ENCODE results near the gene ABI2. TPM values are rescaled to one million over a fixed set of nuclear protein-coding genes. Genes with fewer than 3 reads are reported as not detected.
A peak's percentile ranks its signal among the peaks of the same experiment; 100 is the strongest.

The ABI2 gene
- total RNA-seq, 1 experiment from 2014 or later: 141 TPM

DNA sequence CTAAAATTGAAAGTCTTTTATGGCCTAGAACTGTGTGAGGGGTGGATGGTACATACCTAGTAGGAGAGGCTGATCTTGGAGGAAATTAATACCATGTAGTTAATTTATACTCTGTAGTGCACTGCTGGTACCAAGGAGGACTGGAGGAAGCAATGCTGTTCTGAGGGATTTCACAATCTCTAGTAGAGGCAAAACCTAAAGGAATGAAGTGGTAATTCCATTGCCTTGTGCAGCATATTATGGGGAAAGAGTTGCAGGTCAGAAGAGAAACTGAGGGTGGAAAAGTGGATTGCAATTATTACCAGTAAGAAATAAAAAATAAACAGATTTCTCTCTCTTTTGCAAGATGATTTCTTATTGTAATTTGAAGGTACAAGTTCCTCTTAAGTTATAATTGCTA is 2.2 kb downstream of the ABI2 start:
- Histone ChIP-seq H4K91ac (ENCODE audit: insufficient read length, low read depth, low read length) (no peak overlapping the region), H3T11ph (ENCODE audit: low read length) (no peak overlapping the region), H3K14ac (ENCODE audit: insufficient read depth, low read length) (no peak overlapping the region), H3K9ac (ENCODE audit: extremely low read depth, insufficient read length, low read length) (no peak overlapping the region), H3K79me2 (ENCODE audit: insufficient read depth, low read length) (peaks cover 36% of the 10 kb centered on the region; the same call in 1 of the 2 replicates), H3K79me1 (ENCODE audit: insufficient read depth, low read depth, low read length, poor library complexity, severe bottlenecking) (no peaks in the 10 kb centered on the region), H2AK5ac (ENCODE audit: insufficient read length, low read length) (no peak overlapping the region), H3K4ac (ENCODE audit: low read depth, low read length) (no peak overlapping the region), H2BK12ac (ENCODE audit: insufficient read length, low read depth, low read length) (no peak overlapping the region), H2BK5ac (ENCODE audit: insufficient read length, low read length) (no peak overlapping the region), H4K20me1 (ENCODE audit: control insufficient read depth, insufficient read depth, insufficient read length) (no peaks in the 10 kb centered on the region), H3K18ac (ENCODE audit: insufficient read length, low read depth, low read length) (no peak overlapping the region), H3K56ac (ENCODE audit: insufficient read length, low read depth, low read length) (no peak overlapping the region), H3K27ac (ENCODE audit: insufficient read length, low read depth, low read length) (no peak overlapping the region), H3K4me2 (ENCODE audit: insufficient read depth, insufficient read length, low read length) (peak overlapping the region; percentile 46), H2BK120ac (ENCODE audit: low read depth, low read length, poor library complexity, severe bottlenecking) (no peak overlapping the region), H2BK15ac (ENCODE audit: low read depth, low read length) (no peak overlapping the region), H3K4me1 (ENCODE audit: insufficient read depth, low read length) (no peaks in the 10 kb centered on the region; the same call in 1 of the 2 replicates), H2AFZ (ENCODE audit: low read length) (no peak overlapping the region), H3K27me3 (ENCODE audit: insufficient read depth, low read length) (no peaks in the 10 kb centered on the region), H4K8ac (replicated peaks; ENCODE audit: insufficient read length, low read depth, low read length) (no peak overlapping the region), H3K23ac (ENCODE audit: insufficient read length, low read depth, low read length) (no peak overlapping the region), H2BK20ac (ENCODE audit: low read depth, low read length, poor library complexity, severe bottlenecking) (no peak overlapping the region), H4K5ac (ENCODE audit: insufficient read length, low read depth, low read length) (no peak overlapping the region), H3K23me2 (ENCODE audit: insufficient read length, low read depth, low read length, poor library complexity, severe bottlenecking) (peaks cover 7% of the 10 kb centered on the region), H3K9me3 (ENCODE audit: control insufficient read depth, low read depth, low read length) (no peaks in the 10 kb centered on the region)
- peaks cover 0 to 2% of the 10 kb centered on the region in 2 experiments; a peak in 1 of 5 replicates for H3K9me3 Mint-ChIP-seq
- peak overlapping the region in 1 of 3 experiments; percentile 84; a peak in 3 of 7 replicates for H3K27ac Mint-ChIP-seq
- peaks cover 0 to 8% (median 0%) of the 10 kb centered on the region in 3 experiments; a peak in 3 of 7 replicates for H3K36me3 Mint-ChIP-seq (ENCODE audit: insufficient read depth in 1 of 3, low read depth in 3 of 3)
- H3K4me3 Mint-ChIP-seq: peak overlapping the region; percentile 86 to 93
- TF ChIP-seq, protein P1, sequence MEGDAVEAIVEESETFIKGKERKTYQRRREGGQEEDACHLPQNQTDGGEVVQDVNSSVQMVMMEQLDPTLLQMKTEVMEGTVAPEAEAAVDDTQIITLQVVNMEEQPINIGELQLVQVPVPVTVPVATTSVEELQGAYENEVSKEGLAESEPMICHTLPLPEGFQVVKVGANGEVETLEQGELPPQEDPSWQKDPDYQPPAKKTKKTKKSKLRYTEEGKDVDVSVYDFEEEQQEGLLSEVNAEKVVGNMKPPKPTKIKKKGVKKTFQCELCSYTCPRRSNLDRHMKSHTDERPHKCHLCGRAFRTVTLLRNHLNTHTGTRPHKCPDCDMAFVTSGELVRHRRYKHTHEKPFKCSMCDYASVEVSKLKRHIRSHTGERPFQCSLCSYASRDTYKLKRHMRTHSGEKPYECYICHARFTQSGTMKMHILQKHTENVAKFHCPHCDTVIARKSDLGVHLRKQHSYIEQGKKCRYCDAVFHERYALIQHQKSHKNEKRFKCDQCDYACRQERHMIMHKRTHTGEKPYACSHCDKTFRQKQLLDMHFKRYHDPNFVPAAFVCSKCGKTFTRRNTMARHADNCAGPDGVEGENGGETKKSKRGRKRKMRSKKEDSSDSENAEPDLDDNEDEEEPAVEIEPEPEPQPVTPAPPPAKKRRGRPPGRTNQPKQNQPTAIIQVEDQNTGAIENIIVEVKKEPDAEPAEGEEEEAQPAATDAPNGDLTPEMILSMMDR (conservative IDR thresholded peaks at IDR 0.05): no peak
- peaks cover 22 to 28% of the 10 kb centered on the region in 2 experiments for H3K4me1 Mint-ChIP-seq
- H3K27me3 Mint-ChIP-seq (ENCODE audit: low read depth): no peaks in the 10 kb centered on the region
- DNase-seq: no peak
